H1 (cell line): ENCODE measurements around the gene VWA2. TPM values are rescaled to one million over a fixed set of nuclear protein-coding genes. Genes with fewer than 3 reads are reported as not detected.

Experiments
- CTCF ChIA-PET: fragments of 300-600 bp; sonication (Branson Sonifier 250); formaldehyde crosslinking; loops from one replicate; lab custom pipeline; 2021; ENCODE audit not compliant: partially characterized antibody; lab: Charles Lee
- POLR2A ChIA-PET: fragments of 300-600 bp; sonication (Branson Sonifier 250); formaldehyde crosslinking; loops from one replicate; lab custom pipeline; 2021; ENCODE audit warnings: inconsistent platforms; ENCODE audit not compliant: partially characterized antibody; lab: Charles Lee
- DNase-seq, 2 experiments: peaks; one replicate each; pipeline versions ENCODE4 v3.0.0 to v3.0.0-alpha.2; 2010 to 2022; ENCODE audit warnings: low spot score in 2 of 2, low read depth in 1 of 2, mixed read lengths in 1 of 2
- FAIRE-seq: peaks from 2 replicates; lab custom pipeline; 2011; peaks lifted over from hg19 to GRCh38; lab: Jason Lieb, UNC
- H2AFZ ChIP-seq: 2 replicates; pipeline ENCODE4 v1.8.1; 2012; ENCODE audit warnings: low read length, inconsistent platforms
- H2AK5ac ChIP-seq: 2 replicates; pipeline ENCODE4 v1.6.1; 2013; ENCODE audit warnings: low read depth, low read length
- H2BK120ac ChIP-seq: replicated peaks from 2 replicates; pipeline ENCODE3; 2013; ENCODE audit warnings: low read depth, low read length, inconsistent platforms
- H2BK12ac ChIP-seq: 2 replicates; pipeline ENCODE4 v1.6.1; 2013; ENCODE audit warnings: low read depth, low read length
- H2BK15ac ChIP-seq: 2 replicates; pipeline ENCODE4 v1.6.1; 2013; ENCODE audit warnings: low read length
- H2BK20ac ChIP-seq: 2 replicates; pipeline ENCODE4 v1.6.1; 2013; ENCODE audit warnings: low read length
- H2BK5ac ChIP-seq: 2 replicates; pipeline ENCODE4 v1.6.1; 2013; ENCODE audit warnings: low read depth, low read length
- H3K14ac ChIP-seq: 2 replicates; pipeline ENCODE4 v1.6.1; 2013; ENCODE audit warnings: inconsistent platforms; ENCODE audit not compliant: insufficient read length
- H3K18ac ChIP-seq: 2 replicates; pipeline ENCODE4 v1.6.1; 2013; ENCODE audit warnings: low read length; ENCODE audit errors: extremely low read depth
- H3K23ac ChIP-seq: 2 replicates; pipeline ENCODE4 v1.6.1; 2013; ENCODE audit warnings: inconsistent platforms; ENCODE audit not compliant: insufficient read length
- H3K23me2 ChIP-seq: 2 replicates; pipeline ENCODE4 v1.6.1; 2013; ENCODE audit warnings: low read depth, low read length
- H3K27ac ChIP-seq: 2 replicates; pipeline ENCODE4 v1.6.1; 2011; ENCODE audit warnings: low read depth, low read length, inconsistent platforms
- H3K27me3 ChIP-seq, 4 experiments: replicated peaks in 1 of 4; 1 replicate in 1 of 4; 2 replicates in 3 of 4; pipeline versions ENCODE4 v1.6.1 to v1.8.1; 2011 to 2013; ENCODE audit warnings: low read length in 3 of 4, mild to moderate bottlenecking in 3 of 4, inconsistent platforms in 2 of 4, mixed read lengths in 2 of 4, moderate library complexity in 1 of 4; ENCODE audit not compliant: control insufficient read depth in 3 of 4, insufficient read depth in 3 of 4; ENCODE audit errors: extremely low read depth in 1 of 4
- H3K36me3 ChIP-seq, 4 experiments: 2 replicates each; pipeline versions ENCODE4 v1.6.1 to v1.8.1; 2011 to 2013; ENCODE audit warnings: mild to moderate bottlenecking in 4 of 4, low read length in 3 of 4, moderate library complexity in 2 of 4, control low read depth in 1 of 4, inconsistent platforms in 1 of 4; ENCODE audit not compliant: insufficient read depth in 4 of 4, control insufficient read depth in 2 of 4
- H3K4ac ChIP-seq: replicated peaks from 2 replicates; pipeline ENCODE3; 2013; ENCODE audit warnings: low read length, low read depth, mixed read lengths, inconsistent platforms; ENCODE audit not compliant: insufficient read length
- H3K4me1 ChIP-seq, 4 experiments: replicated peaks in 1 of 4; 1 replicate in 1 of 4; 2 replicates in 3 of 4; pipeline versions ENCODE4 v1.6.1 to v1.8.1; 2011 to 2013; ENCODE audit warnings: low read length in 3 of 4, inconsistent platforms in 2 of 4, mixed read lengths in 1 of 4; ENCODE audit not compliant: insufficient read depth in 4 of 4, control insufficient read depth in 3 of 4
- H3K4me2 ChIP-seq, 2 experiments: 2 replicates each; pipeline versions ENCODE4 v1.6.1 to v1.8.1; 2011 to 2013; ENCODE audit warnings: low read depth in 2 of 2, low read length in 2 of 2, control low read depth in 1 of 2, inconsistent platforms in 1 of 2, mild to moderate bottlenecking in 1 of 2; ENCODE audit not compliant: insufficient read depth in 1 of 2
- H3K4me3 ChIP-seq, 4 experiments: fragments of 200-600, 300-600 bp in 1 of 4; sonication (generic), shearing (Covaris generic), sonication (Bioruptor Twin) in 1 of 4; 2 replicates each; pipeline versions ENCODE4 v1.5.1 to v1.8.1; 2011 to 2016; ENCODE audit warnings: low read length in 4 of 4, low read depth in 3 of 4, control low read depth in 2 of 4, inconsistent platforms in 2 of 4, mild to moderate bottlenecking in 2 of 4, mixed read lengths in 1 of 4, moderate library complexity in 1 of 4; ENCODE audit not compliant: insufficient read depth in 2 of 4; ENCODE audit errors: extremely low read depth in 1 of 4
- H3K56ac ChIP-seq: replicated peaks from 2 replicates; pipeline ENCODE3; 2013; ENCODE audit warnings: low read depth, mild to moderate bottlenecking, mixed read lengths, low read length, inconsistent platforms; ENCODE audit not compliant: insufficient read length
- H3K79me1 ChIP-seq: 2 replicates; pipeline ENCODE4 v1.6.1; 2013; ENCODE audit warnings: low read depth, low read length, control low read depth
- H3K79me2 ChIP-seq, 2 experiments: 2 replicates each; pipeline versions ENCODE4 v1.6.1 to v1.8.1; 2012 to 2013; ENCODE audit warnings: low read length in 2 of 2, mild to moderate bottlenecking in 2 of 2, inconsistent platforms in 1 of 2; ENCODE audit not compliant: insufficient read depth in 2 of 2, control insufficient read depth in 1 of 2
- H3K9ac ChIP-seq, 4 experiments: replicated peaks in 1 of 4; 1 replicate in 1 of 4; 2 replicates in 3 of 4; pipeline versions ENCODE4 v1.6.1 to v1.8.1; 2011 to 2013; ENCODE audit warnings: low read depth in 3 of 4, low read length in 3 of 4, control low read depth in 2 of 4, mild to moderate bottlenecking in 2 of 4, moderate library complexity in 2 of 4, inconsistent platforms in 1 of 4; ENCODE audit errors: extremely low read depth in 1 of 4
- H3K9me3 ChIP-seq, 2 experiments: 2 replicates each; pipeline versions ENCODE4 v1.6.1 to v1.8.1; 2012 to 2013; ENCODE audit warnings: mild to moderate bottlenecking in 2 of 2, moderate library complexity in 2 of 2, control low read depth in 1 of 2, inconsistent platforms in 1 of 2, low read depth in 1 of 2, low read length in 1 of 2, mixed read lengths in 1 of 2; ENCODE audit not compliant: insufficient read depth in 2 of 2
- H4K20me1 ChIP-seq, 2 experiments: replicated peaks in 1 of 2; 2 replicates each; pipeline versions ENCODE3 to v1.8.1; 2011 to 2013; ENCODE audit warnings: inconsistent platforms in 2 of 2, low read length in 2 of 2, mild to moderate bottlenecking in 1 of 2; ENCODE audit not compliant: insufficient read depth in 2 of 2, control insufficient read depth in 1 of 2
- H4K5ac ChIP-seq: 2 replicates; pipeline ENCODE4 v1.6.1; 2013; ENCODE audit warnings: low read length, low read depth, mixed read lengths, inconsistent platforms; ENCODE audit not compliant: insufficient read length
- H4K8ac ChIP-seq: 2 replicates; pipeline ENCODE4 v1.8.0; 2013; ENCODE audit warnings: mild to moderate bottlenecking, moderate library complexity, low read length, inconsistent platforms; ENCODE audit not compliant: insufficient read depth; ENCODE audit errors: extremely low read depth
- H4K91ac ChIP-seq: replicated peaks from 2 replicates; pipeline ENCODE3; 2013; ENCODE audit warnings: low read length, mixed read lengths, inconsistent platforms; ENCODE audit not compliant: insufficient read length
- ASH2L ChIP-seq: fragments of 200-600, 300-600 bp; sonication (generic); IDR thresholded peaks from one replicate; pipeline ENCODE4 v1.7.1; 2017; ENCODE audit warnings: low read length
- ATF3 ChIP-seq: IDR thresholded peaks from 2 replicates; pipeline ENCODE4 v1.6.1; 2011; ENCODE audit warnings: low read depth, mild to moderate bottlenecking, low read length; ENCODE audit not compliant: insufficient read depth
- BRCA1 ChIP-seq: IDR thresholded peaks from 2 replicates; pipeline ENCODE4 v1.6.1; 2012; ENCODE audit warnings: low read depth, low read length, improper control_type of control experiment
- CBX8 ChIP-seq: fragments of 300-800, 300-1000 bp; sonication (generic); IDR thresholded peaks from 2 replicates; pipeline ENCODE4 v1.7.1; 2016; ENCODE audit warnings: low read depth, low read length, borderline replicate concordance
- CEBPB ChIP-seq: IDR thresholded peaks from 2 replicates; pipeline ENCODE4 v1.6.1; 2012; ENCODE audit warnings: low read depth, low read length
- CHD2 ChIP-seq: IDR thresholded peaks from 2 replicates; pipeline ENCODE4 v1.6.1; 2012; ENCODE audit warnings: low read length, improper control_type of control experiment
- EP300 ChIP-seq, 2 experiments: IDR thresholded peaks; 1 replicate in 1 of 2; 2 replicates in 1 of 2; pipeline ENCODE4 v1.6.1; 2011 to 2012; ENCODE audit warnings: low read depth in 2 of 2, low read length in 2 of 2, mild to moderate bottlenecking in 2 of 2, borderline replicate concordance in 1 of 2, inconsistent platforms in 1 of 2, moderate library complexity in 1 of 2
- GABPA ChIP-seq: IDR thresholded peaks from 2 replicates; pipeline ENCODE4 v1.6.1; 2011; ENCODE audit warnings: mild to moderate bottlenecking, low read length, moderate library complexity, borderline replicate concordance; ENCODE audit not compliant: insufficient read depth
- JUN ChIP-seq: IDR thresholded peaks from 2 replicates; pipeline ENCODE4 v1.6.1; 2011; ENCODE audit warnings: low read depth, mild to moderate bottlenecking, improper control_type of control experiment, low read length
- KDM1A ChIP-seq: fragments of 200-600, 300-600 bp; sonication (generic); IDR thresholded peaks from 2 replicates; pipeline ENCODE4 v1.7.1; 2016; ENCODE audit warnings: mild to moderate bottlenecking, low read length, borderline replicate concordance
- POLR2A ChIP-seq, 2 experiments: IDR thresholded peaks; 1 replicate in 1 of 2; 2 replicates in 1 of 2; pipeline ENCODE4 v1.6.1; 2011; ENCODE audit warnings: low read depth in 2 of 2, low read length in 2 of 2, mild to moderate bottlenecking in 2 of 2; ENCODE audit errors: control extremely low read depth in 1 of 2
- SIN3A ChIP-seq, 2 experiments: IDR thresholded peaks in 1 of 2; conservative IDR thresholded peaks in 1 of 2; 2 replicates each; pipeline ENCODE4 v1.6.1; 2011 to 2012; ENCODE audit warnings: low read length in 2 of 2, improper control_type of control experiment in 1 of 2, low read depth in 1 of 2, mild to moderate bottlenecking in 1 of 2
- WGBS, 2 experiments: shearing (Covaris generic) in 1 of 2; methylation state at CpG; one replicate each; pipeline versions ENCODE4 v1.1.6 to v1.1.7; 2013 to 2015; ENCODE audit warnings: low lambda C conversion rate in 2 of 2, mixed read lengths in 2 of 2, inconsistent platforms in 1 of 2, low coverage in 1 of 2, missing lambda C conversion rate in 1 of 2; ENCODE audit not compliant: insufficient replicate concordance in 2 of 2, insufficient coverage in 1 of 2, insufficient read length in 1 of 2; ENCODE audit errors: extremely low coverage in 1 of 2, missing lambda C conversion rate in 1 of 2; 5-methylcytosine and 5-hydroxymethylcytosine counted together
- polyA plus RNA-seq, 7 experiments: library from polyadenylated mRNA; depleted of rRNA in 3 of 7; stranded (reverse) in 5 of 7; unstranded in 2 of 7; fragments of >200 nt in 5 of 7; fragments of 200-250 nt in 2 of 7; gene quantifications; 1 replicate in 5 of 7; 2 replicates in 1 of 7; 4 replicates in 1 of 7; pipeline versions ENCODE4 v1.2.1 to v1.2.3, GENCODE V29; 2011 to 2013; ENCODE audit warnings: missing spikeins in 2 of 7, mixed read lengths in 2 of 7
- total RNA-seq: library from RNA; stranded (reverse); fragmentation: NEBNext Ultra II Directional; extraction: Animal tissue kit (Norgen Biotek cat#: 25700); gene quantifications from 2 replicates; pipeline ENCODE4 v1.2.1, GENCODE V29; 2021

VWA2 gene
- total and polyA plus RNA-seq, 2 of the 8 experiments (the other 6 are each of a cell fraction or from before 2014, with no cell fraction given), result 2.8 to 2.9 TPM

GRCh38 chr10:114306116-114306973 is 67.3 kb downstream of the VWA2 start:
- POLR2A ChIA-PET, result no interaction called here
- H2AK5ac ChIP-seq, result no peak overlapping the region
- H3K27ac ChIP-seq, result no peak overlapping the region
- H3K27me3 ChIP-seq, result no peaks in the 10 kb centered on the region
- no peak overlapping the region for H3K18ac ChIP-seq
- H2BK12ac ChIP-seq, result no peak overlapping the region
- H2BK20ac ChIP-seq, result no peak overlapping the region
- H3K4me2 ChIP-seq, result no peak overlapping the region
- no peak overlapping the region for H2AFZ ChIP-seq
- no peak for DNase-seq
- no peak overlapping the region for H3K4ac ChIP-seq
- no peak overlapping the region for H2BK120ac ChIP-seq
- peaks cover 4% of the 10 kb centered on the region; the same call in 1 of the 2 replicates for H3K23me2 ChIP-seq
- H3K23ac ChIP-seq, result no peak overlapping the region
- no peak overlapping the region for H3K9ac ChIP-seq
- CTCF ChIA-PET, result interaction anchor here (0.6 to 3.1 kb wide), 11 partner anchors 9 to 343 kb away, joined by 3 to 33 read pairs (median 4); no protein-coding TSS in a partner anchor
- no peaks in the 10 kb centered on the region for H3K79me2 ChIP-seq
- H4K91ac ChIP-seq, result no peak overlapping the region
- H3K79me1 ChIP-seq, result no peaks in the 10 kb centered on the region
- H2BK15ac ChIP-seq, result no peak overlapping the region
- H3K4me3 ChIP-seq, result no peak overlapping the region
- H3K4me1 ChIP-seq, result peaks cover 0 to 8% (median 2%) of the 10 kb centered on the region in 4 experiments; a peak in 4 of 7 replicates
- no peak overlapping the region for H4K5ac ChIP-seq
- H3K56ac ChIP-seq, result no peak overlapping the region
- no peak overlapping the region for H4K8ac ChIP-seq
- no peaks in the 10 kb centered on the region for H3K9me3 ChIP-seq
- no peak overlapping the region for H2BK5ac ChIP-seq
- FAIRE-seq, result no peak
- no peaks in the 10 kb centered on the region for H3K36me3 ChIP-seq
- H4K20me1 ChIP-seq, result no peaks in the 10 kb centered on the region
- WGBS, 2 experiments, result 88% methylated on average over 5 of the region's 19 CpGs; no CpG with 5 or more reads in 1 of the 2 experiments
- H3K14ac ChIP-seq, result no peak overlapping the region
- no peak for TF ChIP-seq GABPA
- TF ChIP-seq CHD2, result no peak
- TF ChIP-seq BRCA1, result no peak
- TF ChIP-seq CEBPB, result no peak
- no peak for TF ChIP-seq ASH2L
- TF ChIP-seq EP300 (IDR thresholded peaks at IDR 0.05; ENCODE audit: borderline replicate concordance in 1 of 2, low read depth in 2 of 2, low read length in 2 of 2), result no peak
- TF ChIP-seq JUN, result no peak
- TF ChIP-seq POLR2A (IDR thresholded peaks at IDR 0.05; ENCODE audit: control extremely low read depth in 1 of 2, low read depth in 2 of 2, low read length in 2 of 2), result no peak
- TF ChIP-seq ATF3, result no peak
- no peak for TF ChIP-seq KDM1A
- TF ChIP-seq CBX8, result no peak
- TF ChIP-seq SIN3A (conservative IDR thresholded peaks at IDR 0.05 in 1 of 2, IDR thresholded peaks at IDR 0.05 in 1 of 2; ENCODE audit: low read depth in 1 of 2, low read length in 2 of 2), result no peak
